ENCODE measurements around the gene PSEN1.
"Not testable (repeated sequence)": the region's sequence is repeated elsewhere in the genome, so short reads cannot be mapped to it uniquely, and the experiment has no call there.

Gene PSEN1

DNA sequence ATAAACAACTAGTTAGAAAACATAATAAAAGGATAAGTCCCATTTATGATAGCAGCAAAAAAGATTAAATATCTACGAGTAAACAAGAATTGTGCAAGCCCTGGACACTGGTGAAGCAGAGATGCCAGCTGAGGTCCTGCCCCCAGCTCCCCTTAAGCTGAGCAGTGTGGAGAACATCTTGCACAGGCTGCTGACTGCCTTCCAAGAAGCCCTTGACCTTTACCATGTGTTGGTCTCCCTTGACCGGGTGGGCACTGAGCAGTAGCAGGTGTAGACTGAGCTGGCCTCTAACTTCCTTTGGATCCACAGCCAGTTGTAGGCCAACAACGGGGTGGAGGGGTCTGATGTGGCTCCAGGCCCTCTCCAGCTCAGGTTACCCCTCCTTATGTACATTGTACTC, 53.3 kb downstream of the PSEN1 start:
- no peak overlapping the region for H3K4me3 ChIP-seq (ENCODE audit: low read depth, low read length)
- no peak for DNase-seq (ENCODE audit: low read depth)
- TF ChIP-seq CTCF (IDR thresholded peaks at IDR 0.05; ENCODE audit: insufficient read depth, low read depth, low read length, missing control alignments): no peak

DNA sequence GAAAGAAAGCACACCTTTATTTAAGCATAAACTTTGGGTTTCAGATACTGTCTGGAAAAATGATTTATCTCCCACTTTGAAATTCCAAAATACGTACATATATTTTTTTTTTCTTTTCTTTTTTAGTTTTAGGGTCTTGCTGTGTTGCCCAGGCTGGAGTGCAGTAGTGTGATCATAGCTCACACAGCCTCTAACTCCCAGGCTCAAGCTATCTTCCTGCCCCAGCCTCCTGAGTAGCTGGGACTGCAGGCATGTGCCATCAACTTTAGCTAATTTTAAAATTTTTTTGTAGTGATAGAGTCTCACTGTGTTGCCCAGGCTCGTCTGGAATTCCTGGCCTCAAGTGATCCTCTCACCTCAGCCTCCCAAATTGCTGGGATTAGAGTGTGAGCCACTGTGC, 55.1 kb downstream of the PSEN1 start:
- no peak overlapping the region for H3K4me3 ChIP-seq (ENCODE audit: low read depth, low read length)
- DNase-seq (ENCODE audit: low read depth): no peak
- no peak for TF ChIP-seq CTCF (IDR thresholded peaks at IDR 0.05; ENCODE audit: insufficient read depth, low read depth, low read length, missing control alignments)

- DNase-seq (ENCODE audit: low read depth); H3K4me3 ChIP-seq (ENCODE audit: low read depth, low read length): not testable (repeated sequence)
Measured at GRCh38 chr14:73194306-73194705, 58.0 kb downstream of the PSEN1 start.

GRCh38 chr14:73198253-73198652, 61.9 kb downstream of the PSEN1 start:
- no peak for TF ChIP-seq CTCF (IDR thresholded peaks at IDR 0.05; ENCODE audit: insufficient read depth, low read depth, low read length, missing control alignments)
- no peak overlapping the region for H3K4me3 ChIP-seq (ENCODE audit: low read depth, low read length)
- DNase-seq (ENCODE audit: low read depth): no peak

GRCh38 chr14:73203527-73203926, 67.2 kb downstream of the PSEN1 start:
- no peak for DNase-seq (ENCODE audit: low read depth)
- no peak for TF ChIP-seq CTCF (IDR thresholded peaks at IDR 0.05; ENCODE audit: insufficient read depth, low read depth, low read length, missing control alignments)
- H3K4me3 ChIP-seq (ENCODE audit: low read depth, low read length): no peak overlapping the region

GRCh38 chr14:73207615-73208014, 71.3 kb downstream of the PSEN1 start:
- H3K4me3 ChIP-seq (ENCODE audit: low read depth, low read length): no peak overlapping the region
- no peak for DNase-seq (ENCODE audit: low read depth)

DNA sequence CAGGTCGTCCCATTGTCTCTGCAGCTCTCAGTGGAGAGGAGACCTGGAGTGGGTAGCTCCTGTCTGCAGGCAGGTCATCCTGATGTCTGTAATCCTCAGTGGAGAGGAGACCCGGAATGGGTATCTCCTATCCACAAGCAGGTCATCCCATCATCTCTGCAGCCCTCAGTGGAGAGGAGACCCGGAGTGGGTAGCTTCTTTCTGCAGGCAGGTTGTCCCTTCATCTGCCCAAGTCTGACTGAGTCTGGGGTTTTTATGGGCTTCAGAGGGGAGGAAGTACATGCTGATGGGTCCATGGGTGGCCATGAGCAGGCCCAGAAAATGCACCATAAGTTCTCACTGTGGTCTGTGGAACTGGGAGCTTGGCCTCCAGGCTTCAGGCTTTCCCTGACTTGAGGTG, 72.1 kb downstream of the PSEN1 start:
- no peak for DNase-seq (ENCODE audit: low read depth)
- no peak overlapping the region for H3K4me3 ChIP-seq (ENCODE audit: low read depth, low read length)
- TF ChIP-seq CTCF (IDR thresholded peaks at IDR 0.05; ENCODE audit: insufficient read depth, low read depth, low read length, missing control alignments): no peak

More at GRCh38 chr14:73207615-73208014, 71.3 kb downstream of the PSEN1 start:
- no peak for TF ChIP-seq CTCF (IDR thresholded peaks at IDR 0.05; ENCODE audit: insufficient read depth, low read depth, low read length, missing control alignments)

All from GM12865 (cell line).